HG03060 (cell line): ENCODE results near the gene SNAI1.
"Not testable (repeated sequence)": the region's sequence is repeated elsewhere in the genome, so short reads cannot be mapped to it uniquely, and the experiment has no call there.

Experiments
- ATAC-seq: cut with Tn5 transposase; IDR thresholded peaks from one replicate; pipeline ENCODE4 v1.9.1; 2021; ENCODE audit warnings: low read depth, moderate number of reproducible peaks; ENCODE audit not compliant: unreplicated experiment

Gene SNAI1

GRCh38 chr20:49985617-49986016, 2.8 kb downstream of the SNAI1 start:
- no peak for ATAC-seq

- ATAC-seq: no peak
Measured at GRCh38 chr20:49986049-49986448, 3.3 kb downstream of the SNAI1 start.

- no peak for ATAC-seq
Measured at GRCh38 chr20:49987015-49987867, 4.5 kb downstream of the SNAI1 start.

GRCh38 chr20:49987868-49988690, 5.3 kb downstream of the SNAI1 start:
- ATAC-seq: no peak

GRCh38 chr20:49989234-49990065, 6.7 kb downstream of the SNAI1 start:
- ATAC-seq: no peak

- ATAC-seq: no peak
Measured at GRCh38 chr20:49990271-49990720, 7.5 kb downstream of the SNAI1 start.

GRCh38 chr20:49993301-49993751, 10.5 kb downstream of the SNAI1 start:
- ATAC-seq: no peak

GRCh38 chr20:49995586-49995985, 12.8 kb downstream of the SNAI1 start:
- ATAC-seq: no peak

- not testable (repeated sequence) for ATAC-seq
Measured at GRCh38 chr20:49998478-49999188, 15.9 kb downstream of the SNAI1 start.

- no peak for ATAC-seq
Measured at GRCh38 chr20:49999329-49999728, 16.5 kb downstream of the SNAI1 start.

GRCh38 chr20:50000548-50001222, 17.9 kb downstream of the SNAI1 start:
- ATAC-seq: not testable (repeated sequence)

- no peak for ATAC-seq
Measured at GRCh38 chr20:50001784-50002311, 19.1 kb downstream of the SNAI1 start.

- no peak for ATAC-seq
Measured at GRCh38 chr20:50003253-50003656, 20.5 kb downstream of the SNAI1 start.

GRCh38 chr20:50004229-50004628, 21.4 kb downstream of the SNAI1 start:
- ATAC-seq: no peak

- ATAC-seq: no peak
Measured at GRCh38 chr20:50005471-50005981, 22.7 kb downstream of the SNAI1 start.

- no peak for ATAC-seq
Measured at GRCh38 chr20:50007369-50007768, 24.6 kb downstream of the SNAI1 start.

GRCh38 chr20:50008007-50008406, 25.2 kb downstream of the SNAI1 start:
- ATAC-seq: no peak

GRCh38 chr20:50009521-50010454, 27.0 kb downstream of the SNAI1 start:
- ATAC-seq: no peak
